Thyroid gland (tissue), 4 donors: ENCODE measurements around the gene EIF3A.

Experiments used
- POLR2A ChIP-seq, 2 donors: fragments of 450-650 bp; IDR thresholded peaks; one replicate each; pipeline ENCODE4 v1.6.1; 2017; ENCODE audit warnings: antibody characterized with exemption in 2 of 2, mild to moderate bottlenecking in 2 of 2, moderate library complexity in 1 of 2
- TF ChIP-seq, protein P1 (sequence below), 6 experiments: fragments of 200-600 bp in 3 of 6; fragments of 450-650 bp in 3 of 6; sonication (generic) in 3 of 6; IDR thresholded peaks; one replicate each; pipeline ENCODE4 v1.5.1; 2016 to 2019; ENCODE audit warnings: antibody characterized with exemption in 6 of 6, mild to moderate bottlenecking in 2 of 6, inconsistent platforms in 1 of 6, moderate library complexity in 1 of 6

DNA sequence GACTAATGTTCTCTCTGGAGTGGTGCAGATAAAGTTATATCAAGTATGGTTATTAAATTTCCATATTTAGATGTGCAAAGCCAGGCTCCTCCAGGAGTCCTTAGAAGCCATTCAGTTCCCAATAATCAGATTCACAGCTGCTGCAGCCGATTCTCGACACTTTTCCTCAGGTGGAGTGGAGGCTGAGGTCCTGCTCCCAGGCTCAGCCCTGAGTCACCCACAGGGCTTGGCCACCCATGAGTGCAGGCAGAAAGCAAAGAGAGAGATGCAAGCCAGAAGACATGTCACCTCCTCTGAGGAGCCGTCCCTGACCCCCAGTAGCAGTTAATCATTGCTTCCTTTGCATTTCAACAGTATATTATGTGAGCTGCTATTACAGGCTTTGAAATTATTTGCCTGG lies 87.4 kb downstream of the EIF3A start:
- TF ChIP-seq, protein P1, sequence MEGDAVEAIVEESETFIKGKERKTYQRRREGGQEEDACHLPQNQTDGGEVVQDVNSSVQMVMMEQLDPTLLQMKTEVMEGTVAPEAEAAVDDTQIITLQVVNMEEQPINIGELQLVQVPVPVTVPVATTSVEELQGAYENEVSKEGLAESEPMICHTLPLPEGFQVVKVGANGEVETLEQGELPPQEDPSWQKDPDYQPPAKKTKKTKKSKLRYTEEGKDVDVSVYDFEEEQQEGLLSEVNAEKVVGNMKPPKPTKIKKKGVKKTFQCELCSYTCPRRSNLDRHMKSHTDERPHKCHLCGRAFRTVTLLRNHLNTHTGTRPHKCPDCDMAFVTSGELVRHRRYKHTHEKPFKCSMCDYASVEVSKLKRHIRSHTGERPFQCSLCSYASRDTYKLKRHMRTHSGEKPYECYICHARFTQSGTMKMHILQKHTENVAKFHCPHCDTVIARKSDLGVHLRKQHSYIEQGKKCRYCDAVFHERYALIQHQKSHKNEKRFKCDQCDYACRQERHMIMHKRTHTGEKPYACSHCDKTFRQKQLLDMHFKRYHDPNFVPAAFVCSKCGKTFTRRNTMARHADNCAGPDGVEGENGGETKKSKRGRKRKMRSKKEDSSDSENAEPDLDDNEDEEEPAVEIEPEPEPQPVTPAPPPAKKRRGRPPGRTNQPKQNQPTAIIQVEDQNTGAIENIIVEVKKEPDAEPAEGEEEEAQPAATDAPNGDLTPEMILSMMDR (IDR thresholded peaks at IDR 0.05): no peak
- TF ChIP-seq POLR2A (IDR thresholded peaks at IDR 0.05): no peak
